Measurements from ENCODE around the gene SLC36A1. TPM values are rescaled to one million over a fixed set of nuclear protein-coding genes. Genes with fewer than 3 reads are reported as not detected.

The SLC36A1 gene
- total RNA-seq (2021) (7.4 and 11.0 TPM in 2 replicates), Bru-seq, nascent RNA (percentile 57 among the genes with signal in this experiment), BruChase-seq, experiment 1, labeled RNA remaining after a 2-hour chase (percentile 54 among the genes with signal in this experiment), BruChase-seq, experiment 2, labeled RNA remaining after a 6-hour chase (percentile 65 among the genes with signal in this experiment)
- long read RNA-seq, full-length matches to known transcripts: 4 of 12 reads
- long read RNA-seq, partial matches to known transcripts: 1 of 12 reads
- long read RNA-seq, other reads (novel, unspliced or antisense): 7 of 12 reads

DNA sequence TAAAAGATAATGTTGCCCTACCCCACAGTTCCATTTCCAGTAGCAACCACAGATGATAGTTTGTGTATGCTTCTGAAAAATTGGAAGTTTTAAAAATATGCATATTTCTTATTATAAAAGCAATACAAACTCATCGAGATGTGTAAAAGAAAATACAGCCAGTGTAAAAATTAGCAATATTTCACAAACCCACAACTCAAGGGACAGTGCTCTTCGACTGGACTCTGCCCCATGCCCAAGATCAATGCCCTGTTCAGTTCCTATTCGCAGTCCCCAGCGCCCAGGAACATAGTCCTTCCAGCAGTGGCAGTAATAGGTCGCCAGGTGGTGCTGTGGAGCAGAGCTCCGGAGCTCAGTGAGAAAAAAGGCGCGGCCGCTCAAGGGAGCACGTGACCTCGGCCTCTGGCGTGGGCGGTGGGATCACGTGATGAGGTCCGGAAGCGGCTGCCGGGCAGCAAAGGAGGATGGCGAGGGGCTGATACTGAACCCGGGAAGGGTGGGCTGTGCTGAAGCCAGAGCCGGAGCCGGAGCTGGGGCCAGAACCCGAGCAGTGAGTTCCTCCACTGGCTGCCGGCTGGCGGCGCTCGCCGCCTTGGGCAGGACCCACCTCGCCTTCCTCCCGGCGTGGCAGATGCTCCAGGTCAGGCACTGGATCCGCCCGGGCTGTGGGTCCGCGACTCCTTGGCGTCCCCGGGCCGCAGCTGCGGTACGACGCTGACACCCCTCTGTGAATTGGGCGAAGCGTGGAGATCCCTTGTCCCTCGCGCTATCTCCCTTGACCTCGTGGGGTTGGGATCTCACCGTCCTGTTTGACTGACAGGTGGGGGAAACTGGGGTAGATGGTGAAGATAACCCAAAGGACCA is at the start of gene SLC36A1:
TSS of gene SLC36A1 (plus strand) at position 430 of the 864 bp plus-strand sequence. CDS start 11,190 bp downstream, outside the sequence.
- H3K27ac ChIP-seq: no peak within 1 kb of the TSS
- peak within 1 kb of the TSS; percentile 99 for H2AFZ ChIP-seq
- H3K36me3 ChIP-seq (ENCODE audit: low read depth): no peaks in the 10 kb centered on the region
- peak within 1 kb of the TSS; percentile 70 for H3K4me3 ChIP-seq
- POLR2A ChIA-PET (ENCODE audit: unreplicated experiment): interaction anchor here (0.6 to 0.7 kb wide), 3 partner anchors 165 to 344 kb away, joined by 3 to 8 read pairs (median 5); no protein-coding TSS in a partner anchor
- CTCF ChIA-PET: interaction anchor here (1.0 to 2.3 kb wide), 4 partner anchors 76 to 324 kb away, joined by 4 to 23 read pairs (median 6); no protein-coding TSS in a partner anchor
- BruUV-seq (replicated peaks): no TSS peak
- H3K9me2 ChIP-seq (ENCODE audit: insufficient read depth): no peaks in the 10 kb centered on the region
- DNase-seq: peak; percentile 71 to 89
- H3K27me3 ChIP-seq (ENCODE audit: insufficient read depth, low read depth): no peaks in the 10 kb centered on the region
- no peaks in the 10 kb centered on the region for H3K79me2 ChIP-seq (ENCODE audit: low read depth)
- H3K4me1 ChIP-seq (replicated peaks; ENCODE audit: insufficient read depth): peaks cover 7% of the 10 kb centered on the region
- no peaks in the 10 kb centered on the region for H4K20me1 ChIP-seq (ENCODE audit: insufficient read depth)
- H3F3A ChIP-seq (ENCODE audit: insufficient read depth, low read depth): peaks cover 6% of the 10 kb centered on the region; the same call in 1 of the 2 replicates
- peak within 1 kb of the TSS; percentile 100 for H3K4me2 ChIP-seq
- no peaks in the 10 kb centered on the region for H3K9me3 ChIP-seq (ENCODE audit: insufficient read depth, low read depth)
- intact Hi-C loops (cut with micrococcal nuclease; ENCODE audit: unreplicated experiment): loop anchor here (1.0 to 5.0 kb wide), 5 partner anchors 53 to 325 kb away; partner anchors contain the start of gene G3BP1
- TF ChIP-seq, protein P1, sequence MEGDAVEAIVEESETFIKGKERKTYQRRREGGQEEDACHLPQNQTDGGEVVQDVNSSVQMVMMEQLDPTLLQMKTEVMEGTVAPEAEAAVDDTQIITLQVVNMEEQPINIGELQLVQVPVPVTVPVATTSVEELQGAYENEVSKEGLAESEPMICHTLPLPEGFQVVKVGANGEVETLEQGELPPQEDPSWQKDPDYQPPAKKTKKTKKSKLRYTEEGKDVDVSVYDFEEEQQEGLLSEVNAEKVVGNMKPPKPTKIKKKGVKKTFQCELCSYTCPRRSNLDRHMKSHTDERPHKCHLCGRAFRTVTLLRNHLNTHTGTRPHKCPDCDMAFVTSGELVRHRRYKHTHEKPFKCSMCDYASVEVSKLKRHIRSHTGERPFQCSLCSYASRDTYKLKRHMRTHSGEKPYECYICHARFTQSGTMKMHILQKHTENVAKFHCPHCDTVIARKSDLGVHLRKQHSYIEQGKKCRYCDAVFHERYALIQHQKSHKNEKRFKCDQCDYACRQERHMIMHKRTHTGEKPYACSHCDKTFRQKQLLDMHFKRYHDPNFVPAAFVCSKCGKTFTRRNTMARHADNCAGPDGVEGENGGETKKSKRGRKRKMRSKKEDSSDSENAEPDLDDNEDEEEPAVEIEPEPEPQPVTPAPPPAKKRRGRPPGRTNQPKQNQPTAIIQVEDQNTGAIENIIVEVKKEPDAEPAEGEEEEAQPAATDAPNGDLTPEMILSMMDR (conservative IDR thresholded peaks at IDR 0.05): peak; percentile 93
- no peak for TF ChIP-seq EZH2 (IDR thresholded peaks at IDR 0.05; ENCODE audit: low read depth)

DNA sequence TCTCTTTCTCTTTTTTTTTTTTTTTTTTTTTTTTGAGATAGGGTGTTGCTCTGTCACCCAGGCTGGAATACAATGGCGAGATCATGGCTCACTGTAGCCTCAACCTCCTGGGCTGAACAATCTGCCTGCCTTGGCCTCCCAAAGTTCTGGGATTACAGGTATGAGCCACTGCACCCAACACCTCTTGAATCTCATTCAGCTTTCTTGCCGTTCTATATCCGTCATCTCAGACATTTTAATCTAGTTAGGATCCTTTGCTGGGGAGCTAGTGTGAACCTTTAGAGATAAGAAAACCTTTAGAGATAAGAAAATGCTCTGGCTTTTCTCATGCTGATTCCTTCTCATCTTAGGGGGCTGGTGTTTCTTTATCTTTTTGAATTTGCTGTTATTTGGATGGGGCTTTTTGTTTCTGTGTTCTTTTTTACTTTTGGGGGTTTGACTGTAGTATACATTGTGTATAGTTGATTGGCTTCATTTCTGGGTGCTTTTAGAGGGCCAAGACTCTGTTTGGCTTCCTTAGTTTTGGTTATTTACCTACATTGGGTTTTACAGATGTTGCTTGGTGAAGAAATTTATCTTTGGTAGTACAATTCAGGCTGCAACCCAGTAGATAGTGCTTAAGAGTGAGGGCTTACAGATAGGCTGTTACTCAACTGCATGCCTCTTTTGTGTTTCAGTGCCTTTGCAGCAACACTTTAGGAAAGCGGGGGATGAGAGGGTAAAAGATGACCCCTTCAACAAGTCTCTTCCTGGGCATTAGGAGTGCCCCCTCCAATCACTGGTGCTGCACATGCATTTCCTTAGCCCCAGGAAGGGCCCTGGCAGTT is 41.9 kb upstream of the SLC36A1 start:
- no peak for DNase-seq

More for the DNA sequence above, 41.9 kb upstream of the SLC36A1 start:
- H3K4me1 ChIP-seq (replicated peaks; ENCODE audit: insufficient read depth): no peaks in the 10 kb centered on the region
- H3K27ac ChIP-seq: no peak overlapping the region
- H3K4me2 ChIP-seq: no peak overlapping the region
- no peaks in the 10 kb centered on the region for H3F3A ChIP-seq (ENCODE audit: insufficient read depth, low read depth)
- TF ChIP-seq EZH2 (IDR thresholded peaks at IDR 0.05; ENCODE audit: low read depth): no peak
- TF ChIP-seq, protein P1 (conservative IDR thresholded peaks at IDR 0.05): no peak
- no peak overlapping the region for H2AFZ ChIP-seq
- no peaks in the 10 kb centered on the region for H3K36me3 ChIP-seq (ENCODE audit: low read depth)
- H3K27me3 ChIP-seq (ENCODE audit: insufficient read depth, low read depth): peaks cover 18% of the 10 kb centered on the region; the same call in 1 of the 2 replicates
- no peak overlapping the region for H3K4me3 ChIP-seq
- BruUV-seq (replicated peaks): no TSS peak
- H3K9me2 ChIP-seq (ENCODE audit: insufficient read depth): no peaks in the 10 kb centered on the region
- CTCF ChIA-PET: no interaction called here
- intact Hi-C loops (cut with micrococcal nuclease; ENCODE audit: unreplicated experiment): no loop called here
- H3K79me2 ChIP-seq (ENCODE audit: low read depth): no peaks in the 10 kb centered on the region
- H3K9me3 ChIP-seq (ENCODE audit: insufficient read depth, low read depth): no peaks in the 10 kb centered on the region
- H4K20me1 ChIP-seq (ENCODE audit: insufficient read depth): no peaks in the 10 kb centered on the region
- POLR2A ChIA-PET (ENCODE audit: unreplicated experiment): no interaction called here
